Measurements from ENCODE around the gene LDHAL6A. TPM values are rescaled to one million over a fixed set of nuclear protein-coding genes. Genes with fewer than 3 reads are reported as not detected.

Gene LDHAL6A
- total RNA-seq, 4 donors from 2014 or later, result not detected

- no peak for ATAC-seq
- no peaks in the 10 kb centered on the region for H3K4me1 ChIP-seq
- H3K27ac ChIP-seq, result no peak overlapping the region
- 65 to 88% methylated on average over 4 of the region's 4 CpGs for WGBS, 2 donors (ENCODE audit: low coverage in 1 of 2)
- H3K27me3 ChIP-seq, result no peaks in the 10 kb centered on the region
- no peaks in the 10 kb centered on the region for H3K9me3 ChIP-seq
- no peak overlapping the region for H3K4me3 ChIP-seq
- peaks cover 0 to 83% of the 10 kb centered on the region in 2 donors for H3K36me3 ChIP-seq
- TF ChIP-seq CTCF (IDR thresholded peaks at IDR 0.05), result no peak
- no peak for TF ChIP-seq POLR2AphosphoS5 (IDR thresholded peaks at IDR 0.05)
- no peak for TF ChIP-seq EP300 (IDR thresholded peaks at IDR 0.05)
- no peak for TF ChIP-seq POLR2A (IDR thresholded peaks at IDR 0.05)
These were observed 37.7 kb downstream of the LDHAL6A start for GRCh38 chr11:18493310-18493709.

GRCh38 chr11:18495271-18495670, 39.6 kb downstream of the LDHAL6A start:
- no peak overlapping the region for H3K4me3 ChIP-seq
- no peaks in the 10 kb centered on the region for H3K27me3 ChIP-seq
- no peaks in the 10 kb centered on the region for H3K9me3 ChIP-seq
- no peak for TF ChIP-seq CTCF (IDR thresholded peaks at IDR 0.05)
- TF ChIP-seq POLR2AphosphoS5 (IDR thresholded peaks at IDR 0.05), result no peak
- no peak for TF ChIP-seq EP300 (IDR thresholded peaks at IDR 0.05)
- no peak for TF ChIP-seq POLR2A (IDR thresholded peaks at IDR 0.05)
- H3K4me1 ChIP-seq, result no peaks in the 10 kb centered on the region
- peaks cover 0 to 79% of the 10 kb centered on the region in 2 donors for H3K36me3 ChIP-seq
- no peak overlapping the region for H3K27ac ChIP-seq
- ATAC-seq, result no peak

DNA sequence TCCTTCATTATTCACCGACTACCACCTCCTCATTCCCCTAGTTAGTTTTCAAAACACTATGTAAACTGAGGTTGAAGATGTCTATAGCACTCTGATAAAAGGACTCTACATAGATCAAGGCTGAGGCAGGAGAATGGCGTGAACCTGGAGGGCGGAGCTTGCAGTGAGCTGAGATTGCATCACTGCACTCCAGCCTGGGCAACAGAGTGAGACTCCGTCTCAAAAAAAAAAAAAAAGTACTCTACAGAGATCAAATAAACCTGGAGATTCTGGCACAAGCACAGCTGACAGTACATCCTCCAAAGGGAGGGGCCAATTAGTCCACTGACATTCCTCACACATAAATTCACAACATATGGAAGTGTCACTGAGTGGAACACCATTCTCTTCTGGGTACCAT, 40.0 kb downstream of the LDHAL6A start:
- H3K27me3 ChIP-seq, result no peaks in the 10 kb centered on the region
- WGBS, 2 donors (ENCODE audit: low coverage in 1 of 2), result 86 to 90% methylated on average over 2 to 3 of the region's 4 CpGs
- H3K27ac ChIP-seq, result no peak overlapping the region
- ATAC-seq, result no peak
- no peaks in the 10 kb centered on the region for H3K4me1 ChIP-seq
- H3K36me3 ChIP-seq, result peaks cover 1 to 79% of the 10 kb centered on the region in 2 donors
- H3K9me3 ChIP-seq, result no peaks in the 10 kb centered on the region
- no peak overlapping the region for H3K4me3 ChIP-seq
- no peak for TF ChIP-seq POLR2A (IDR thresholded peaks at IDR 0.05)

DNA sequence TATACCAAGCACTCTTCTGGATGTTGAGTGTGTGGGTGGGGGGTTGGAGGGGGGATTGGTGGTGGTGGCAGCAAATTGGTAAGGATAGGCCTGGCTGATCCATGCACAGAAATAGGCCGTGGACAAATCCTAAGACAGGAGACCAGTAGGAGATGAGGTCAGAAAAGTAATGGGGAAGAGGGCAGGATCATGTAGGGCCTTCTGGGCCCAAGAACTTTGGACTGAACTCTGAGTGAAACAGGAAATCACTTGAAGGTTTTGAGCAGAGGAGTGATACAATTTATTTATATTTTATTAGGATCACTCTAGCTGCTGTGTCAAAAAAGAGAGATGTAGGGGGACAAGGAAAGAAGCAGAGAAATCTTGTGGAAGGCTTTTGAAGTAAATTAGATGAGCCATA, 42.4 kb downstream of the LDHAL6A start:
- 100% methylated on average over 1 of the region's 1 CpG; no CpG with 5 or more reads in 1 of the 2 donors for WGBS, 2 donors (ENCODE audit: low coverage in 1 of 2)
- Histone ChIP-seq H3K27me3 (no peaks in the 10 kb centered on the region), H3K4me3 (no peak overlapping the region), H3K9me3 (no peaks in the 10 kb centered on the region), H3K36me3 (peaks cover 12 to 91% of the 10 kb centered on the region in 2 donors), H3K27ac (no peak overlapping the region), H3K4me1 (no peaks in the 10 kb centered on the region)
- ATAC-seq, result no peak
- TF ChIP-seq EP300 (IDR thresholded peaks at IDR 0.05) (no peak), CTCF (IDR thresholded peaks at IDR 0.05) (no peak), POLR2A (IDR thresholded peaks at IDR 0.05) (no peak), POLR2AphosphoS5 (IDR thresholded peaks at IDR 0.05) (no peak)

DNA sequence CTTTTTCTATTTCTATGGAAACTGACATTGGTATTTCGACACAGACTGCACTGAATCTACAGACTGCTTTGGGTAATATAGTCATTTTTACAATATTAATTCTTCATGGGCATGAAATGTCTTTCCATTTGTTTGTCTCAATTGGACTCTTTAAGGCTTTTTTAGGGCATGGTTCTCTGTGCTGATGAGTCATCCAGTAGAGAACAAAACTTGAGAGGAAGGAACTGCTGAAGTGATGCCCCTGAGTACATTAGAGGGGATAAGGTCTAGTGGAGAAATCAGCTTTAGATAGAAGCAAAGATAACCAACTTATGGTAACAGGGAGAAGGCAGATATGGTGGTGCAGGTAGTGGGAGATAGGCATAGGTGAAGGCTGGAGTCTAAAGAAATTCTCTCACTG, 46.0 kb downstream of the LDHAL6A start:
- Histone ChIP-seq H3K4me1 (no peaks in the 10 kb centered on the region), H3K4me3 (no peak overlapping the region), H3K9me3 (no peaks in the 10 kb centered on the region), H3K27me3 (no peaks in the 10 kb centered on the region), H3K36me3 (peaks cover 12 to 94% of the 10 kb centered on the region in 2 donors), H3K27ac (no peak overlapping the region)
- ATAC-seq, result no peak
- TF ChIP-seq POLR2AphosphoS5 (IDR thresholded peaks at IDR 0.05), result no peak
- TF ChIP-seq POLR2A (IDR thresholded peaks at IDR 0.05), result no peak
- TF ChIP-seq EP300 (IDR thresholded peaks at IDR 0.05), result no peak
- WGBS, 2 donors (ENCODE audit: low coverage in 1 of 2), result 100% methylated on average over 1 of the region's 1 CpG

DNA sequence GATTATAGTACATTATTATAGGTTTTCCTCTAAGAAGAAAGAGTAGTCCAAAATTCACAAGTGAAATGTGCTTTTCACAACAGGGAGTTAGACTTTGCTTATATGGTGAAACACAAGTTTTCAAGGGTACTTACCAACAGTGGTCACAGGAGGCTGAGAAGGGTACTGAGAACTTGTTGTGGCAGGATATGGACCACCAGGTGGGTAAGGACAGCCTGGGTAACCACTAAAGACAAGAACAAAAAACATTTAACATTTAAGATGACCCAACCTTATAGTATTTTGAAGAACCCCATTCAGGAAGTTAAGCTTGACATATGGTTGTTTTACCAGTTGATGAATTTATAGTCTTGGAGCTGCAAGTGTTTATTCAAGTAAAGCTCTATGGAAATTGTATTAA, 46.7 kb downstream of the LDHAL6A start:
- ATAC-seq, result no peak
- Histone ChIP-seq H3K9me3 (no peaks in the 10 kb centered on the region), H3K4me1 (no peaks in the 10 kb centered on the region), H3K27ac (no peak overlapping the region), H3K27me3 (no peaks in the 10 kb centered on the region), H3K36me3 (peaks cover 12 to 94% of the 10 kb centered on the region in 2 donors), H3K4me3 (no peak overlapping the region)
- TF ChIP-seq POLR2AphosphoS5 (IDR thresholded peaks at IDR 0.05) (no peak), POLR2A (IDR thresholded peaks at IDR 0.05) (no peak), EP300 (IDR thresholded peaks at IDR 0.05) (no peak), CTCF (IDR thresholded peaks at IDR 0.05) (no peak)

Measured in gastroesophageal sphincter (tissue), 4 donors.